Globus pallidus (tissue), 1 donor: Measurements from ENCODE around the gene SERPINB8.

Experiments
- DNase-seq: peaks from one replicate; pipeline ENCODE4 v3.0.0-alpha.2; 2015; ENCODE audit warnings: low spot score

SERPINB8 gene

GRCh38 chr18:63964908-63965307 lies 5.0 kb upstream of the SERPINB8 start:
- DNase-seq: no peak

GRCh38 chr18:63965716-63966330 lies 4.1 kb upstream of the SERPINB8 start:
- DNase-seq: no peak

- no peak for DNase-seq
These were observed 926 bp downstream of the SERPINB8 start for GRCh38 chr18:63970809-63971205.

GRCh38 chr18:63971320-63972001 lies 1.6 kb downstream of the SERPINB8 start:
- DNase-seq: no peak

GRCh38 chr18:63972002-63972376 lies 2.1 kb downstream of the SERPINB8 start:
- no peak for DNase-seq

GRCh38 chr18:63974991-63975390 lies 5.1 kb downstream of the SERPINB8 start:
- peak; percentile 50 for DNase-seq

GRCh38 chr18:63975628-63976027 lies 5.7 kb downstream of the SERPINB8 start:
- no peak for DNase-seq

GRCh38 chr18:63977040-63977439 lies 7.2 kb downstream of the SERPINB8 start:
- DNase-seq: no peak

- peak; percentile 68 for DNase-seq
These were observed 9.6 kb downstream of the SERPINB8 start for GRCh38 chr18:63979409-63979920.

- DNase-seq: no peak
These were observed 10.1 kb downstream of the SERPINB8 start for GRCh38 chr18:63980027-63980426.

- DNase-seq: no peak
These were observed 11.1 kb downstream of the SERPINB8 start for GRCh38 chr18:63980896-63981460.

GRCh38 chr18:63981719-63982118 lies 11.8 kb downstream of the SERPINB8 start:
- DNase-seq: no peak

- DNase-seq: no peak
These were observed 12.5 kb downstream of the SERPINB8 start for GRCh38 chr18:63982361-63982760.

- DNase-seq: no peak
These were observed 17.0 kb downstream of the SERPINB8 start for GRCh38 chr18:63986885-63987284.

- no peak for DNase-seq
These were observed 17.9 kb downstream of the SERPINB8 start for GRCh38 chr18:63987743-63988142.

GRCh38 chr18:63992751-63993150 lies 22.9 kb downstream of the SERPINB8 start:
- no peak for DNase-seq

GRCh38 chr18:63994783-63995399 lies 25.0 kb downstream of the SERPINB8 start:
- peak; percentile 33 for DNase-seq

GRCh38 chr18:63997041-63997440 lies 27.2 kb downstream of the SERPINB8 start:
- DNase-seq: no peak

GRCh38 chr18:63997606-63998005 lies 27.7 kb downstream of the SERPINB8 start:
- DNase-seq: no peak

GRCh38 chr18:63999871-64000270 lies 30.0 kb downstream of the SERPINB8 start:
- no peak for DNase-seq

GRCh38 chr18:64002581-64002980 lies 32.7 kb downstream of the SERPINB8 start:
- DNase-seq: no peak

GRCh38 chr18:64009305-64009704 lies 39.4 kb downstream of the SERPINB8 start:
- no peak for DNase-seq

GRCh38 chr18:64011513-64011912 lies 41.6 kb downstream of the SERPINB8 start:
- DNase-seq: no peak
